PC-9 (cell line): Measurements from ENCODE around the gene C22orf39. TPM values are rescaled to one million over a fixed set of nuclear protein-coding genes. Genes with fewer than 3 reads are reported as not detected.

ENCODE experiments used
- BruUV-seq: library from RNA; stranded (reverse); fragments of 400-500 nt; replicated peaks from 2 replicates; lab custom pipeline; 2021; lab: Mats Ljungman, UMichigan
- CTCF ChIA-PET: fragments of 300-600 bp; sonication (Branson Sonifier 250); formaldehyde crosslinking; loops from one replicate; lab custom pipeline; 2022; ENCODE audit warnings: antibody characterized with exemption; lab: Charles Lee
- POLR2A ChIA-PET: fragments of 300-600 bp; sonication (Branson Sonifier 250); formaldehyde crosslinking; loops from one replicate; lab custom pipeline; 2022; ENCODE audit warnings: antibody characterized with exemption; ENCODE audit not compliant: unreplicated experiment; lab: Charles Lee
- DNase-seq, 2 experiments: peaks; one replicate each; pipeline versions ENCODE4 v3.0.0 to v3.0.0-alpha.2; 2015 to 2022; ENCODE audit warnings: mixed read lengths in 1 of 2
- H2AFZ ChIP-seq: fragments of 200-600 bp; sonication (generic); 2 replicates; pipeline ENCODE4 v1.8.1; 2017; ENCODE audit warnings: antibody characterized with exemption
- H3F3A ChIP-seq: fragments of 200-600 bp; sonication (generic); 2 replicates; pipeline ENCODE4 v1.8.1; 2017; ENCODE audit warnings: antibody characterized with exemption, mild to moderate bottlenecking, low read depth; ENCODE audit not compliant: insufficient read depth
- H3K27ac ChIP-seq: fragments of 200-600 bp; sonication (generic); 2 replicates; pipeline ENCODE4 v1.6.1; 2016; ENCODE audit warnings: mixed run types
- H3K27me3 ChIP-seq: fragments of 200-600 bp; sonication (generic); 2 replicates; pipeline ENCODE4 v1.6.1; 2016; ENCODE audit warnings: low read depth, mixed run types; ENCODE audit not compliant: insufficient read depth
- H3K36me3 ChIP-seq: fragments of 200-600 bp; sonication (generic); 2 replicates; pipeline ENCODE4 v1.6.1; 2016; ENCODE audit warnings: low read depth, mixed run types
- H3K4me1 ChIP-seq: fragments of 200-600 bp; sonication (generic); replicated peaks from 2 replicates; pipeline ENCODE4 v1.6.1; 2016; ENCODE audit warnings: mixed run types; ENCODE audit not compliant: insufficient read depth
- H3K4me2 ChIP-seq: fragments of 200-600 bp; sonication (generic); 2 replicates; pipeline ENCODE4 v1.6.1; 2017; ENCODE audit warnings: mixed run types
- H3K4me3 ChIP-seq: fragments of 200-600 bp; sonication (generic); 2 replicates; pipeline ENCODE4 v1.6.1; 2016; ENCODE audit warnings: mixed run types
- H3K79me2 ChIP-seq: fragments of 200-600 bp; sonication (generic); 2 replicates; pipeline ENCODE4 v1.6.1; 2017; ENCODE audit warnings: low read depth, mixed run types
- H3K9me2 ChIP-seq: fragments of 200-600 bp; sonication (generic); 2 replicates; pipeline ENCODE4 v1.8.1; 2017; ENCODE audit warnings: mild to moderate bottlenecking; ENCODE audit not compliant: insufficient read depth
- H3K9me3 ChIP-seq: fragments of 200-600 bp; sonication (generic); 2 replicates; pipeline ENCODE4 v1.8.1; 2016; ENCODE audit warnings: low read depth; ENCODE audit not compliant: insufficient read depth
- H4K20me1 ChIP-seq: fragments of 200-600 bp; sonication (generic); 2 replicates; pipeline ENCODE4 v1.8.1; 2017; ENCODE audit not compliant: insufficient read depth
- EZH2 ChIP-seq: fragments of 200-600 bp; sonication (generic); IDR thresholded peaks from 2 replicates; pipeline ENCODE4 v1.8.0; 2017; ENCODE audit warnings: antibody characterized with exemption, low read depth
- intact Hi-C: fragments of 100-400 bp; cut with micrococcal nuclease; formaldehyde crosslinking; loops from one replicate; pipeline ENCODE4 v1.10.0; 2022; ENCODE audit not compliant: unreplicated experiment
- total RNA-seq: library from RNA; stranded (reverse); gene quantifications from 2 replicates; pipeline ENCODE4 v1.2.3, GENCODE V29; 2021
- TF ChIP-seq, protein P1 (sequence below): fragments of 200-600 bp; sonication (generic); conservative IDR thresholded peaks from 2 replicates; pipeline ENCODE4 v1.6.1; 2017; ENCODE audit warnings: mixed run types, antibody characterized with exemption, mild to moderate bottlenecking, moderate library complexity

The C22orf39 gene
- total RNA-seq, 1 experiment from 2014 or later, result 12.3 TPM

DNA sequence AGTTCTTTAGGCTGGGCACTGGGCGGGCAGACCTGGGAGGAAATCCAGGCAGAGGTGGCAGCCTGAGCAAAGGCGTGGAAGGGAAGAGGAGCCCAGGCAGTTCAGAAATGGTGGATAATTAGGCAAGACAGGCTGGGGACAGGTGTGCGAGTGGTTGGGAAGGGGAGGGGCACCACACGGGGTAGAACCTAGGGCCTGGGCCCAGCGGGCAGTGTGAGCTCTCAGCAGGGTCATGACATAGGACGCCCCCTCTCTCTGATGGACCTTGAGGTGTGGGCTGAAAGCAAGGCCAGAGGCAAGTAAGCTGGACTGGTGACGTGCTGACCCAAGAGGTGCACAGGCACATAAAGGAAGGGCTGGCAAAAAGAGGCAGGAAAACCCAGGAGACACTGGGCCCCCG lies 24.7 kb upstream of the C22orf39 start:
- H3K4me1 ChIP-seq, result peaks cover 2% of the 10 kb centered on the region
- peaks cover 15% of the 10 kb centered on the region for H4K20me1 ChIP-seq

DNA sequence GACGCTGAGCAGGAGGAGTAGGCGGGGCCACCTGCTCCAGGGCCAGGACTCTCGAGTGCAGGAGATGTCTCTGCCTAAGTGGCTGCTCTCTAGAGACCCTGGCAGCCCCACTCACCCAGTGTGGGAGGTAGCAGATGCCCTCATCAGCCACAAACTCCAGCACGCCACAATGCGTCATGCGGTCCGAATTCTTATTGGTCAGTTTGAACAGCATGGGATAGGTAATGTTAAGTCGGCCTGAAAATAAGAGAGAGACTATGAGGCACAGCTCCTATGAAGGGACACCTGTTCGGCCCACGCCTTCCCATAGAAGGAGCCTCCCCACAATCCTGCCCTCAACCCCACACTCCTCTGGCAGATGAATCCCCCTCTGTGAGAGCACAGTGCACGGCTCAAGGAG lies 24.1 kb upstream of the C22orf39 start:
- no peak overlapping the region for H3K4me2 ChIP-seq
- TF ChIP-seq, protein P1, sequence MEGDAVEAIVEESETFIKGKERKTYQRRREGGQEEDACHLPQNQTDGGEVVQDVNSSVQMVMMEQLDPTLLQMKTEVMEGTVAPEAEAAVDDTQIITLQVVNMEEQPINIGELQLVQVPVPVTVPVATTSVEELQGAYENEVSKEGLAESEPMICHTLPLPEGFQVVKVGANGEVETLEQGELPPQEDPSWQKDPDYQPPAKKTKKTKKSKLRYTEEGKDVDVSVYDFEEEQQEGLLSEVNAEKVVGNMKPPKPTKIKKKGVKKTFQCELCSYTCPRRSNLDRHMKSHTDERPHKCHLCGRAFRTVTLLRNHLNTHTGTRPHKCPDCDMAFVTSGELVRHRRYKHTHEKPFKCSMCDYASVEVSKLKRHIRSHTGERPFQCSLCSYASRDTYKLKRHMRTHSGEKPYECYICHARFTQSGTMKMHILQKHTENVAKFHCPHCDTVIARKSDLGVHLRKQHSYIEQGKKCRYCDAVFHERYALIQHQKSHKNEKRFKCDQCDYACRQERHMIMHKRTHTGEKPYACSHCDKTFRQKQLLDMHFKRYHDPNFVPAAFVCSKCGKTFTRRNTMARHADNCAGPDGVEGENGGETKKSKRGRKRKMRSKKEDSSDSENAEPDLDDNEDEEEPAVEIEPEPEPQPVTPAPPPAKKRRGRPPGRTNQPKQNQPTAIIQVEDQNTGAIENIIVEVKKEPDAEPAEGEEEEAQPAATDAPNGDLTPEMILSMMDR, result no peak
- no peak for TF ChIP-seq EZH2
- no peak overlapping the region for H3K27ac ChIP-seq
- DNase-seq, result no peak
- H3K36me3 ChIP-seq, result no peaks in the 10 kb centered on the region
- ChIA-PET CTCF (no interaction called here), POLR2A (no interaction called here)
- H3K4me3 ChIP-seq, result no peak overlapping the region
- H4K20me1 ChIP-seq, result peaks cover 11% of the 10 kb centered on the region
- no TSS peak for BruUV-seq
- H3K79me2 ChIP-seq, result peaks cover 16% of the 10 kb centered on the region
- no peaks in the 10 kb centered on the region for H3F3A ChIP-seq
- no peaks in the 10 kb centered on the region for H3K9me3 ChIP-seq
- H3K9me2 ChIP-seq, result no peaks in the 10 kb centered on the region
- no peaks in the 10 kb centered on the region for H3K4me1 ChIP-seq
- intact Hi-C loops, result loop anchor here (10.0 kb wide), 1 partner anchor 177 kb away; the partner anchor contains the start of gene CLTCL1
- no peaks in the 10 kb centered on the region for H3K27me3 ChIP-seq
- H2AFZ ChIP-seq, result no peak overlapping the region

More for the DNA sequence above, 24.7 kb upstream of the C22orf39 start:
- CTCF ChIA-PET, result no interaction called here
- Histone ChIP-seq H3K79me2 (peaks cover 22% of the 10 kb centered on the region), H3F3A (no peaks in the 10 kb centered on the region), H3K4me3 (no peak overlapping the region), H3K9me2 (no peaks in the 10 kb centered on the region), H3K9me3 (no peaks in the 10 kb centered on the region), H3K4me2 (no peak overlapping the region), H3K27ac (no peak overlapping the region), H2AFZ (no peak overlapping the region), H3K27me3 (no peaks in the 10 kb centered on the region), H3K36me3 (no peaks in the 10 kb centered on the region)
- TF ChIP-seq, protein P1, result no peak
- TF ChIP-seq EZH2, result no peak
- intact Hi-C loops, result loop anchor here (10.0 kb wide), 1 partner anchor 177 kb away; the partner anchor contains the start of gene CLTCL1
- DNase-seq, result no peak
- BruUV-seq, result no TSS peak
- POLR2A ChIA-PET, result no interaction called here

DNA sequence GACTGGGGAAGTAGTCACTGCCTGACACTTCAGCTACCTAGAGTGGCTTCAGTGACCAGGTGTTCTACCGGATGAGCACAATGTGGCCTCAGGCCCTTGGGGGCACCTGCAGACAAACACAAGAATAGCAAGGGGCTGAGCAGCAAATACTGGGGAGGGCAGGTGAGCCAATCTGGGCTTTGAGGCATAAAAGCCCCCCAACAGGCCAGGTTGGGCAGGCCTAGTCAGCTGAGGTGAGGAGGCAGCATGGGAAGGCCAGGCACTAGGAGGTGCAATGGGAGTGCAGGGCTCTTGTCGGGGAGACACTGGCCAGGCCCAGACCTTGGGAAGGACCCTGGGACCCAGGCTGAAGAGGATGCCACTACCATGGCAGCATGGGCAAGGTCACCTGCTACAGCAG lies 22.5 kb upstream of the C22orf39 start:
- 0 out of 2 replicates have a peak, but pooled peaks cover 3% of the 10 kb centered on the region for H4K20me1 ChIP-seq
- H2AFZ ChIP-seq, result no peak overlapping the region
- DNase-seq, result no peak
- no peak overlapping the region for H3K4me3 ChIP-seq
- intact Hi-C loops, result loop anchor here (10.0 kb wide), 1 partner anchor 175 kb away; the partner anchor contains the start of gene CLTCL1
- POLR2A ChIA-PET, result no interaction called here
- H3K27me3 ChIP-seq, result no peaks in the 10 kb centered on the region
- no peaks in the 10 kb centered on the region for H3K9me2 ChIP-seq
- TF ChIP-seq, protein P1, result no peak
- TF ChIP-seq EZH2, result no peak
- BruUV-seq, result no TSS peak
- H3K4me1 ChIP-seq, result no peaks in the 10 kb centered on the region
- CTCF ChIA-PET, result no interaction called here
- H3K9me3 ChIP-seq, result no peaks in the 10 kb centered on the region
- 0 out of 2 replicates have a peak, but pooled peaks cover under 1% of the 10 kb centered on the region for H3K79me2 ChIP-seq
- H3K36me3 ChIP-seq, result no peaks in the 10 kb centered on the region
- H3F3A ChIP-seq, result no peaks in the 10 kb centered on the region
- H3K4me2 ChIP-seq, result no peak overlapping the region
- no peak overlapping the region for H3K27ac ChIP-seq
